GM23338 (cell line): Measurements from ENCODE around the gene TLCD3B. TPM values are rescaled to one million over a fixed set of nuclear protein-coding genes. Genes with fewer than 3 reads are reported as not detected.

Experiments used
- ATAC-seq: fragments of 200-7000 bp; cut with Tn5 transposase; 3 replicates; pipeline ENCODE4 v1.9.1; 2020
- DNase-seq: peaks from one replicate; pipeline ENCODE4 v3.0.0-alpha.2; 2015; ENCODE audit warnings: low spot score
- H2AFZ ChIP-seq: fragments of 200-600 bp; sonication (generic); 2 replicates; pipeline ENCODE4 v1.8.0; 2016; ENCODE audit warnings: antibody characterized with exemption, mild to moderate bottlenecking, moderate library complexity
- H3F3A ChIP-seq: fragments of 200-600 bp; sonication (generic); replicated peaks from 2 replicates; pipeline ENCODE4 v1.8.0; 2017; ENCODE audit warnings: antibody characterized with exemption, mixed run types, low read depth
- H3K27ac ChIP-seq: fragments of 200-600 bp; sonication (generic); 2 replicates; pipeline ENCODE4 v1.6.1; 2016; ENCODE audit warnings: low read depth
- H3K27me3 ChIP-seq: fragments of 200-600 bp; sonication (generic); 2 replicates; pipeline ENCODE4 v1.8.0; 2016; ENCODE audit warnings: mild to moderate bottlenecking, mixed run types, moderate library complexity; ENCODE audit not compliant: insufficient read depth
- H3K36me3 ChIP-seq: fragments of 200-600 bp; sonication (generic); 2 replicates; pipeline ENCODE4 v1.8.0; 2016; ENCODE audit warnings: mild to moderate bottlenecking; ENCODE audit not compliant: insufficient read depth
- H3K4me1 ChIP-seq: fragments of 200-600 bp; sonication (generic); 2 replicates; pipeline ENCODE4 v1.8.0; 2016; ENCODE audit warnings: mild to moderate bottlenecking, moderate library complexity; ENCODE audit not compliant: insufficient read depth
- H3K4me2 ChIP-seq: fragments of 200-600 bp; sonication (generic); 2 replicates; pipeline ENCODE4 v1.7.1; 2017; ENCODE audit warnings: mixed run types
- H3K4me3 ChIP-seq: fragments of 200-600 bp; sonication (generic); 2 replicates; pipeline ENCODE4 v1.6.1; 2016; ENCODE audit warnings: mixed run types
- H3K79me2 ChIP-seq: fragments of 200-600 bp; sonication (generic); replicated peaks from 2 replicates; pipeline ENCODE4 v1.8.0; 2017; ENCODE audit warnings: mild to moderate bottlenecking; ENCODE audit not compliant: insufficient read depth
- H3K9me2 ChIP-seq: fragments of 200-600 bp; sonication (generic); 2 replicates; pipeline ENCODE4 v1.8.0; 2017; ENCODE audit not compliant: insufficient read depth
- H4K20me1 ChIP-seq: fragments of 200-600 bp; sonication (generic); replicated peaks from 2 replicates; pipeline ENCODE4 v1.8.0; 2017; ENCODE audit warnings: mild to moderate bottlenecking; ENCODE audit not compliant: insufficient read depth
- H3K27ac Mint-ChIP-seq: 2 replicates; pipeline ENCODE4 v1.8.0; 2020; ENCODE audit warnings: inconsistent platforms, mild to moderate bottlenecking, moderate library complexity, mixed read lengths
- H3K27me3 Mint-ChIP-seq: 3 replicates; pipeline ENCODE4 v1.8.0; 2022; ENCODE audit warnings: low read depth, mild to moderate bottlenecking, moderate library complexity, mixed read lengths, inconsistent platforms; ENCODE audit not compliant: insufficient read depth, poor library complexity
- H3K36me3 Mint-ChIP-seq: 3 replicates; pipeline ENCODE4 v1.8.0; 2021; ENCODE audit warnings: low read depth, mild to moderate bottlenecking, inconsistent platforms, moderate library complexity, mixed read lengths
- H3K4me1 Mint-ChIP-seq: 3 replicates; pipeline ENCODE4 v1.8.0; 2020; ENCODE audit warnings: mild to moderate bottlenecking, inconsistent platforms, mixed read lengths
- H3K4me3 Mint-ChIP-seq: 3 replicates; pipeline ENCODE4 v1.8.0; 2021; ENCODE audit warnings: moderate library complexity, mild to moderate bottlenecking, inconsistent platforms, mixed read lengths
- H3K9me3 Mint-ChIP-seq: 3 replicates; pipeline ENCODE4 v1.8.0; 2020; ENCODE audit warnings: moderate library complexity, mild to moderate bottlenecking, inconsistent platforms, mixed read lengths
- CREB1 ChIP-seq: fragments of 250-450 bp; sonication (Bioruptor Pico); IDR thresholded peaks from 2 replicates; pipeline ENCODE4 v1.5.0; 2020; ENCODE audit warnings: low read depth, mild to moderate bottlenecking, moderate library complexity
- CTCF ChIP-seq, 2 experiments: fragments of 200-600 bp in 1 of 2; sonication (generic) in 1 of 2; conservative IDR thresholded peaks; 2 replicates each; pipeline versions ENCODE4 v1.5.1 to v1.6.1; 2016 to 2017; ENCODE audit warnings: antibody characterized with exemption in 2 of 2, low read depth in 2 of 2, mild to moderate bottlenecking in 2 of 2, moderate library complexity in 1 of 2
- ETS1 ChIP-seq: IDR thresholded peaks from 2 replicates; pipeline ENCODE4 v1.6.1; 2016; ENCODE audit warnings: antibody characterized with exemption
- EZH2 ChIP-seq: fragments of 200-600 bp; sonication (generic); IDR thresholded peaks from one replicate; pipeline ENCODE4 v1.8.0; 2017; ENCODE audit warnings: antibody characterized with exemption, mild to moderate bottlenecking, low read depth; ENCODE audit not compliant: unreplicated experiment
- EZH2phosphoT487 ChIP-seq: fragments of 200-600 bp; sonication (generic); IDR thresholded peaks from one replicate; pipeline ENCODE4 v1.8.1; 2018; ENCODE audit warnings: antibody characterized with exemption; ENCODE audit not compliant: unreplicated experiment
- JUNB ChIP-seq: IDR thresholded peaks from one replicate; pipeline ENCODE4 v1.6.1; 2016; ENCODE audit warnings: antibody characterized with exemption; ENCODE audit not compliant: unreplicated experiment
- NANOG ChIP-seq: IDR thresholded peaks from 2 replicates; pipeline ENCODE4 v1.6.1; 2016; ENCODE audit warnings: antibody characterized with exemption, borderline replicate concordance
- POLR2AphosphoS5 ChIP-seq: IDR thresholded peaks from 2 replicates; pipeline ENCODE4 v1.6.1; 2016; ENCODE audit warnings: antibody characterized with exemption, low read depth
- STAT1 ChIP-seq: IDR thresholded peaks from one replicate; pipeline ENCODE4 v1.6.1; 2016; ENCODE audit warnings: antibody characterized with exemption; ENCODE audit not compliant: unreplicated experiment
- ZNF114 ChIP-seq: fragments of 250-450 bp; sonication (Bioruptor Pico); IDR thresholded peaks from 2 replicates; pipeline ENCODE4 v1.5.0; 2020; ENCODE audit warnings: mild to moderate bottlenecking, moderate library complexity
- ZNF331 ChIP-seq: fragments of 250-450 bp; sonication (Bioruptor Pico); IDR thresholded peaks from 2 replicates; pipeline ENCODE4 v1.5.0; 2020; ENCODE audit warnings: low read depth, mild to moderate bottlenecking, moderate library complexity
- ZNF462 ChIP-seq: fragments of 250-450 bp; sonication (Bioruptor Pico); IDR thresholded peaks from 2 replicates; pipeline ENCODE4 v1.5.0; 2020; ENCODE audit warnings: mild to moderate bottlenecking, moderate library complexity
- polyA plus RNA-seq: library from polyadenylated mRNA; unstranded; fragments of >200 nt; fragmentation: Nextera tagmentation; extraction: Ambion mirVana; gene quantifications from 2 replicates; pipeline ENCODE4 v1.2.1, GENCODE V29; 2016
- total RNA-seq: library from RNA; depleted of rRNA; stranded (reverse); fragments of >200 nt; shearing (Covaris generic); gene quantifications from 2 replicates; pipeline ENCODE4 v1.2.3, GENCODE V29; 2014
- TF ChIP-seq, protein P1 (sequence below): IDR thresholded peaks from one replicate; pipeline ENCODE4 v1.6.1; 2018; ENCODE audit warnings: antibody characterized with exemption; ENCODE audit not compliant: unreplicated experiment

Gene TLCD3B
- total and polyA plus RNA-seq, 2 experiments from 2014 or later = 14.2 to 37.4 TPM

DNA sequence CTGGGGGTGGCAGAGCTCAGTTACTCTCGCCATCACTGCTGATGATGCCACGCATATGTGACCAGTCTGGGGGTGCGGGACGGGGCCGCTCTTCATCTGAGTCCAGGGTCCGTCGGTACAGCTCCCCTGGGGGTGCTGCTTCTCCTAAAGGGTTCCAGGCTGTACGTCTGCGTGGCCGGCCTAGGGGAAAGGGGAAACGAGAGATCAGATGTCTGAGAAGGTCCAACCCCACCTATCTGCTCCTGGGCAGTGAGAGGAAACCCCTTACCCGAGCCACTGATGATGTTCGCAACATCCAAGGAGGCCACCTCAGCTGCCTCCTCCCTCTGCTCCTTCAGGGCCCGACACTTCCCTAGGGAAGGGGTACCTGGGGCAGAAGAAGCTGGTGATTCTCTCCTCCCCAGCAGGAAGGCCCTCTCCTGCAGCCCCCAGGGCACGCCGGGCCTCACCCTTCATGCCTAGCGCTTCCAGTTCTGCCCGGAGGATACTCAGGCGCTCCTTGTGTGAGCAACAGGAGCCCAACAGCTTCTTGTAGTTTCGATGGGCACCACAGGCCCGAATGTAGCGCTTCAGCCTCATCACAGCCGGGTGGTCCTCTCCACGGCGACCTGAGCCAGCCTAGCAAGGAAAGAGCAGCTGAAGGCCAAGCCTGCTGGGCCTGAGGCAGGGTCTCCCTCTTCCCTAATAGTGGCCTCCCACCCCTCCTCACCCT is 37.7 kb downstream of the TLCD3B start:
- peaks cover 13% of the 10 kb centered on the region for H3K27me3 Mint-ChIP-seq
- H3K27ac ChIP-seq = no peak overlapping the region

More for the DNA sequence above, 37.7 kb downstream of the TLCD3B start:
- peaks cover 6% of the 10 kb centered on the region; the same call in 1 of the 2 replicates for H4K20me1 ChIP-seq
- H3K36me3 Mint-ChIP-seq = peaks cover 48% of the 10 kb centered on the region
- no peak overlapping the region for H3K27ac Mint-ChIP-seq
- H3K27me3 ChIP-seq = no peaks in the 10 kb centered on the region
- H3K4me2 ChIP-seq = no peak overlapping the region
- no peak for TF ChIP-seq JUNB
- TF ChIP-seq CREB1 (CRISPR knock-in tag) = no peak
- no peak for TF ChIP-seq EZH2phosphoT487
- no peak for TF ChIP-seq NANOG
- TF ChIP-seq, protein P1, sequence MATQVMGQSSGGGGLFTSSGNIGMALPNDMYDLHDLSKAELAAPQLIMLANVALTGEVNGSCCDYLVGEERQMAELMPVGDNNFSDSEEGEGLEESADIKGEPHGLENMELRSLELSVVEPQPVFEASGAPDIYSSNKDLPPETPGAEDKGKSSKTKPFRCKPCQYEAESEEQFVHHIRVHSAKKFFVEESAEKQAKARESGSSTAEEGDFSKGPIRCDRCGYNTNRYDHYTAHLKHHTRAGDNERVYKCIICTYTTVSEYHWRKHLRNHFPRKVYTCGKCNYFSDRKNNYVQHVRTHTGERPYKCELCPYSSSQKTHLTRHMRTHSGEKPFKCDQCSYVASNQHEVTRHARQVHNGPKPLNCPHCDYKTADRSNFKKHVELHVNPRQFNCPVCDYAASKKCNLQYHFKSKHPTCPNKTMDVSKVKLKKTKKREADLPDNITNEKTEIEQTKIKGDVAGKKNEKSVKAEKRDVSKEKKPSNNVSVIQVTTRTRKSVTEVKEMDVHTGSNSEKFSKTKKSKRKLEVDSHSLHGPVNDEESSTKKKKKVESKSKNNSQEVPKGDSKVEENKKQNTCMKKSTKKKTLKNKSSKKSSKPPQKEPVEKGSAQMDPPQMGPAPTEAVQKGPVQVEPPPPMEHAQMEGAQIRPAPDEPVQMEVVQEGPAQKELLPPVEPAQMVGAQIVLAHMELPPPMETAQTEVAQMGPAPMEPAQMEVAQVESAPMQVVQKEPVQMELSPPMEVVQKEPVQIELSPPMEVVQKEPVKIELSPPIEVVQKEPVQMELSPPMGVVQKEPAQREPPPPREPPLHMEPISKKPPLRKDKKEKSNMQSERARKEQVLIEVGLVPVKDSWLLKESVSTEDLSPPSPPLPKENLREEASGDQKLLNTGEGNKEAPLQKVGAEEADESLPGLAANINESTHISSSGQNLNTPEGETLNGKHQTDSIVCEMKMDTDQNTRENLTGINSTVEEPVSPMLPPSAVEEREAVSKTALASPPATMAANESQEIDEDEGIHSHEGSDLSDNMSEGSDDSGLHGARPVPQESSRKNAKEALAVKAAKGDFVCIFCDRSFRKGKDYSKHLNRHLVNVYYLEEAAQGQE = no peak
- no peak for TF ChIP-seq ZNF114 (CRISPR knock-in tag)
- no peak for TF ChIP-seq POLR2AphosphoS5
- no peak for TF ChIP-seq CTCF (conservative IDR thresholded peaks at IDR 0.05; ENCODE audit: low read depth in 2 of 2)
- no peak for TF ChIP-seq EZH2
- no peak for TF ChIP-seq ZNF462 (CRISPR knock-in tag)
- no peak for TF ChIP-seq ETS1
- TF ChIP-seq STAT1 = no peak
- no peak for TF ChIP-seq ZNF331 (CRISPR knock-in tag)
- no peak overlapping the region for H3K4me3 ChIP-seq
- H3K4me1 ChIP-seq = peaks cover 13% of the 10 kb centered on the region
- peaks cover 7% of the 10 kb centered on the region for H3K36me3 ChIP-seq
- ATAC-seq = no peak
- peaks cover 2% of the 10 kb centered on the region; the same call in 2 of the 3 replicates for H3K9me3 Mint-ChIP-seq
- H2AFZ ChIP-seq = no peak overlapping the region
- H3K4me1 Mint-ChIP-seq = peaks cover 15% of the 10 kb centered on the region
- no peak overlapping the region for H3K4me3 Mint-ChIP-seq
- H3F3A ChIP-seq = peaks cover 20% of the 10 kb centered on the region
- DNase-seq = no peak
- no peaks in the 10 kb centered on the region for H3K9me2 ChIP-seq
- H3K79me2 ChIP-seq = peaks cover 7% of the 10 kb centered on the region; the same call in 1 of the 2 replicates
